NT2/D1 (cell line): ENCODE results near the gene IDH1.

Experiments
- SUZ12 ChIP-seq: IDR thresholded peaks from 2 replicates; pipeline ENCODE4 v1.6.1; 2011; ENCODE audit not compliant: insufficient read length, insufficient read depth; ENCODE audit errors: extremely low read depth
- YY1 ChIP-seq: IDR thresholded peaks from 2 replicates; pipeline ENCODE4 v1.6.1; 2011; ENCODE audit not compliant: insufficient read length, insufficient read depth
- ZNF274 ChIP-seq: IDR thresholded peaks from 2 replicates; pipeline ENCODE4 v1.6.1; 2011; ENCODE audit warnings: mild to moderate bottlenecking, low read depth, low read length

GRCh38 chr2:208265801-208266552, 11.1 kb upstream of the IDH1 start, which contains the start of gene PIKFYVE:
- no peak for TF ChIP-seq ZNF274
- no peak for TF ChIP-seq YY1
- no peak for TF ChIP-seq SUZ12
